Activated CD8-positive, alpha-beta memory T cell treated with anti-CD3 and anti-CD28 coated beads for 24 hours (primary cell): ENCODE results near the gene SQOR.

Source experiments
- DNase-seq: peaks from one replicate; pipeline ENCODE4 v3.0.0-alpha.2; 2020

The SQOR gene

GRCh38 chr15:45634432-45635190 is at the start of gene SQOR:
Gene SQOR, plus strand, starts transcription at chr15:45635029. Its CDS starts 23,895 bp downstream, at chr15:45658924.
- DNase-seq, result peak; percentile 89

- DNase-seq, result no peak
These were observed 49.6 kb upstream of the SQOR start for GRCh38 chr15:45585069-45585791.

DNA sequence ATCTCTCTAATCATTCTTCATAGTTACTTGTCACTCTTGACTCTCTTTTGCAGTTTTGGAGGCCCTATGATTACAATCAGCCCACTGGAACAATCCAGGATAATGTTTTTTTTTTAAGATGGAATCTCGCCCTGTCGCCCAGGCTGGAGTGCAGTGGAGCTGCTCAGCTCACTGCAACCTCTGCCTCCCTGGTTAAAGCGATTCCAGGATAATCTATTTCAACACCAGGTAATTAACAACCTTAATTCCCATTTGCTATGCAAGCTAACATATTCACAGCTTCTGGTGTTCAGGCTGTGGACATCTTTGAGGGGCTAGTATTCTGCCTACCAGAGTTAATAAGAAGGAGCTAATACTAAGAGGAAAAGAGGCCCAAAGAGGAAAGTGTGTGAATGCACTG is 48.7 kb upstream of the SQOR start:
- no peak for DNase-seq

DNA sequence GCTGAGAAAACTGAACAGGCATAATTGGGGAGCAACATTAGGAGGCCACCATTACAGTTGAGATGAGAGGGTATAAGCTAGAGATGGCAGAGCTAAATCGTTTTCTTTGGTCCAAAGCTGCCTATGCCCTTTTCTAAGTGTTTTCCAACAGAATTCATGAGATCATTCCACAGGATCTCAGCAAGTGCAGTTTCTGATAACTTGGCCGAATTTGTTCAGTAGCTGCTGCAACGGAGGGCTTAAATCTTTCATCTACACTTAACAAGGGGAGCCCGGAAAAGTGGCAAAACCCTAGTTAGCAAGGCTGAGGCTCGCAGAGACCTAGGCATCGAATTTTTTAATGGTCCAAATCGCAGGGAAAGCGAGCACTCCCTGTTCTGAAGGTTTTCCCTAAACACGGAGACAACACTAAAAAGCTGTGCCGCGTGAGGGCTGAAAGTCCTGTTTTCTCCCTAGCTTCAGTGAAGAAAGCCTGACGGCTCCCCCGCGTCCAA is 48.2 kb upstream of the SQOR start:
- DNase-seq, result no peak

GRCh38 chr15:45587095-45587862 is 47.5 kb upstream of the SQOR start, which contains the start of gene BLOC1S6:
Gene BLOC1S6, plus strand, starts transcription at chr15:45587379. Its CDS starts 65 bp downstream, at chr15:45587444.
- peak; percentile 97 for DNase-seq

DNA sequence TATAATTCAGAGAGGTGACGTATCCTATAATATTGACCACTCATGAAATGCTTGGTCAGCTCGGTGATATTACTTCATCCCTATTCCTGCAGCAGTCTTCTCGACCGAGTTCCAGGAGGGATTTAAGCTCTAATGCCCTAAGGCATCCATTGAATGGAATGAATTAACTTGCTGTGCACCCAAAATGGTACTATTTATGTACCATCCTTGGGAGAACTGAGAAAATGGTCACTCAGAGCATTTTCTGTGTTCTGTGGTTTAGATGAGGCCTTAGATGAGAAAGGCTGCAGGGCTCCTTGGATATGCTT is 47.0 kb upstream of the SQOR start:
- no peak for DNase-seq

DNA sequence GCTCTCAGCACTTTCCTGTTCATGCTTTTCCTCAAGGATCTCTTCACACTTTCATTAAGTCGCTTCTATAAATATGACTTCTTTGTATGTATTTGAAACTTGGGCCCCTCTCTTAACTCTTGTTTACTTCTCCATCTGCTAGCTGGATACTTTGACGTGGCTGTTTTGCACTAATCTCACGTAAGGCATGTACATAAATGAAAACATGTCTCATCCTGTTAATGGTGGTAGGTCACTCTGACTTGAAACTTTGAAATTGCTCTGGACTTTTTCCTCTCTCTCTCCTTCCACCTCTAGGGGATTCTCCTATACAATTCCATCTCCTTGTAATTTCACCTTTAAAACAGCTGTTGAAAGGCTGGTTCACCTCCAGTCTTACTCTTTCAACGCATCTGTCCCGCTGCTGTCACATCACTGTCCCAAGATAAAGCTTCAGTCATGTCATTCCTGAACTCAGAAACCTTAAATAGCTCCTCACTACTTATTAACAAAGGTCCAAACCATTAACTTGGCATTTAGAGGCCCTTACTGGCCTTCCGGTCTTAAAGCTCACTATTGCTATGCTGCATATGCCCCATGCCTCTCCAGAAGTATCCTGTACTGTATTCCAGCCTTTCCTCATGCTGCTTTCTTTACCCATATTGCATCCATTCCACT is 46.5 kb upstream of the SQOR start:
- DNase-seq, result no peak

DNA sequence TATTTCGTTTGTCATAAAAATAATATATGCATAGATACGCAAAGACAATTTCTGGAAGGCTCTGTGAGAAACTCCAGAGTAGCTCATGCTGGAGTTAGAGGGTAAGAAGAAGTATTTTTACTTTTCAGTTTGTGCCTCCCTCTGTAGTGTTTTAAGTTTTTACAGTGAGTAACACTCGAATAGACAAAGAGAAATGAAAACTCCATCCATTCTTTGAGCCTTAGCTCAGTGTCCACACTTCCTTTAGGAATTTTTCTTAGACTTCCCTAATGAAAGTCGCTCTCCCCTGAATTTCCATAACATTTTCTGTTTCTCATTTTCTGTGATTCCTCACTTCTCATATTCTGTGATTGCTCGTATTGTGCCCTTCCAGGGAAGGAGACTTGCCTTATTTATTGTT is 45.6 kb upstream of the SQOR start:
- no peak for DNase-seq

GRCh38 chr15:45594319-45594718 is 40.5 kb upstream of the SQOR start:
- no peak for DNase-seq

- DNase-seq, result no peak
These were observed 39.8 kb upstream of the SQOR start for GRCh38 chr15:45594835-45595530.

GRCh38 chr15:45603881-45604280 is 30.9 kb upstream of the SQOR start:
- DNase-seq, result no peak

DNA sequence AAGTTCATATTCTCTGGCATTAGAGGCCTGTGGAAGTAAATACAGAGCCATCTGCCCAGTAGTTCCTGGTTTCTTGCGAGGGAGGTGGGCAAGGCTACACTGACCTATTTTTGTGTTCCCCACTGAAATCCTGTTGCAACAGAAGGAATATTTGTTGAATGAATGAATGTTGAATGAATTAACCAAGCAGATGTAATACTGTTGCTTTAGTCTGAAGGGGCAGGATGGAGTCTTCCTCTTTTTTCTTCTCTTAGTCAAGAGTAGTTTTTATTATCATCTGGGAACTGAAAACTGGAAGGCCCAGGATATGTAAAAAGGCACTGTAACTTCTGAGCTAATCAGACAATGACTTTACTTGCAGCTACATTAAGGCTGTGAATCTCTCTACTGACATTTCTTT is 30.5 kb upstream of the SQOR start:
- DNase-seq, result no peak

DNA sequence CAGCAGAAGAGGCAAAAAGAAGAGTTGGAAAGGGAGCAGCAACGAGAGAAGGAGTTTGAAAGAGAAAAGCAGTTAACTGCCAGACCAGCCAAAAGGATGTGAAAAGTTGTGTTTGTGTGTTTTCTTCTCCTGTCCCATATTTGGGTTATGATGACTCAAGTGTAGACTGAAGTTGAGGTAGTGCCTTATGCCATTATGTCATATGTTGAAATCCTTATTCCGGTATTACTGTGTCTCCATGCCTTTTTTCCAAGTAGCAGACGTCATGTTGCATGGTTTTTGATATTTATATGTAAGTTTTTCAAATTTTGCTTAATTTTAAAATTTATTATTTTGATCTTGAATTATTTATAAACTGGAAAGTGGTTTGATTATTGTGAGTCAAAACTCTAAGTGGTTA is 28.4 kb upstream of the SQOR start:
- DNase-seq, result no peak

DNA sequence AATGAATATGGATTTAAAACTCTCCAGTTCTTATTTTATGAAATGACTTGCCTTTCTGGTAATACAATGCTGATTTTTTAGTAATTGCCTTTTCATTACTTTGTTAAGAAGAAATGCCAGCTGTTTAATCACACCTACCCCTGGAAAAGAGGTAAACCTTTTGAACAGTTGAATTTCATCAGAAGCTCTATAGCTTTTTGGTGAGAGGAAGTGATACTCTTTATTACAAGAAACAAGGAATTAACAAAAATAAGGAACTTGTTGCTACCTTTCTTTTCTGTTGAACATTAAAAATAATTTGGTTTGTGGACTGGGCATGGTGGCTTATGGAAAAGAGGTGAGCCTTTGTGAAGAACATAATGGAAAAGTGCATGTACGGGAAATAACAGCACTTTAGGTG is 28.0 kb upstream of the SQOR start:
- DNase-seq, result no peak

GRCh38 chr15:45611305-45611704 is 23.5 kb upstream of the SQOR start:
- DNase-seq, result no peak

GRCh38 chr15:45612790-45613415 is 21.9 kb upstream of the SQOR start:
- no peak for DNase-seq

DNA sequence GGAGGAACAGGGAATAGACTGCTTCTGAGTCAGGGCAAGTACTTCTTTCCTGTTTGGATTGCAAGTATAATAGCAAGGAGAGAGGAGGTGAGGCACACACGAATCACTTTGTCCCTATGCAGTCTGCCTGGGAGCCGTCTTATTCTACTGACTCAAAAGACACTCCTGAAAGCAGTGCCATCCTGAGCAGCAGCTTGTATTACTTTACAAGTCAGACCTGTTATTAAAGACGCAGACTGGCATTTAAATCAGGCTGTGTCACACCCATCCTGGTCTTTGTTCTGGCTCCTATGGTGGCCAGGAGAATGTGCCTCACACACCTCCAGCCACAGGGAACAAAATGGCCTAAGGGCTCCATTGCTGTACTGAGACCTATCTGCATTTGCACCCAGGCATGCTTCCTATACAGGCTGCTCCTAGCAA is 17.9 kb upstream of the SQOR start:
- no peak for DNase-seq

- no peak for DNase-seq
These were observed 16.0 kb upstream of the SQOR start for GRCh38 chr15:45618813-45619212.

DNA sequence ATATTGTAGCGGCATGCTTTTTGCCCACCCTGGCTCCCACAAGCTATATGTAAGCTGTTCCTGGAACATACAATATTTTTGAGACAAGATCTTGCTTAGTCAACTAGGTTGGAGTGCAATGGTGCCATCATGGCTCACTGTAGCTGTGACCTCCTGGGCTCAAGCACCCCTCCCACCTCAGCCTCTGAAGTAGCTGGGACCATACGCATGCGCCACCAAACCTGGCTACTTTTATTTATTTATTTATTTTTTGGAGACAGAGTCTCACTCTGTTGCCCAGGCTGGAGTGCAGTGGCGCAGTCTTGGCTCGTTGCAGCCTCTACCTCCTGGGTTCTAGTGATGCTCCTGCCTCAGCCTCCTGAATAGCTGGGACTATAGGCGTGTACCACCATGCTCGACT is 6.7 kb upstream of the SQOR start:
- no peak for DNase-seq

GRCh38 chr15:45630917-45631691 is 3.7 kb upstream of the SQOR start:
- DNase-seq, result no peak

DNA sequence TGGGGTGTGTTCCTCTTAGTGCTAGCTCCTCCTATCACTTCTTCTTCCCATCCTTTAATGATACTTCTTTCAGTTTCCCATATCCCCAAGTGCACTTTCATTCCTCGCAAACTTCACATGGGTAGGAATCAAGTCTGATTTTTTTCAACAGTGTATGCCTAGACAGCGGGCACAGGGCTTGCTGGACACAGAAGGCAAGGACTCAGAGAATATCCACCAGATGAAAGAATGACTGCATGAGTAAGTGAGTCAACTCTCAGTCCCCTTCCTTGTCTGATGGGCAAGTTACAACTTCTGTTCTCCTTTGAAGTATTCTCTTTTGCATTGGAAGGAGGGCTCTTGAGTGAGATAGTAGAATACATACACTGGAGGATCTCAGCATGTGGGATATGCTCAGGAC is 3.1 kb upstream of the SQOR start:
- DNase-seq, result no peak
